Esophagus squamous epithelium (tissue), 5 donors: ENCODE data around the gene KRTCAP3. TPM values are rescaled to one million over a fixed set of nuclear protein-coding genes. Genes with fewer than 3 reads are reported as not detected.

Source experiments
- DNase-seq: peaks from one replicate; lab custom pipeline; 2025; lab: John Stamatoyannopoulos, UW
- H3K27ac ChIP-seq, 4 donors: fragments of 200-600 bp; sonication (generic); one replicate each; pipeline ENCODE4 v1.5.1; 2016 to 2019; ENCODE audit warnings: mild to moderate bottlenecking in 1 of 4
- H3K27me3 ChIP-seq, 4 donors: fragments of 200-600 bp; sonication (generic); 1 replicate in 3 of 4; 2 replicates in 1 of 4; pipeline versions ENCODE4 v1.5.1 to v1.6.0; 2017 to 2021; ENCODE audit warnings: antibody characterized with exemption in 1 of 4
- H3K36me3 ChIP-seq, 3 donors: fragments of 200-600 bp; sonication (generic); one replicate each; pipeline ENCODE4 v1.5.1; 2016 to 2019
- H3K4me1 ChIP-seq, 3 donors: fragments of 200-600 bp; sonication (generic); one replicate each; pipeline ENCODE4 v1.5.1; 2017 to 2019
- H3K4me3 ChIP-seq, 4 donors: fragments of 200-600 bp; sonication (generic); 1 replicate in 3 of 4; 2 replicates in 1 of 4; pipeline ENCODE4 v1.5.1; 2016 to 2019; ENCODE audit warnings: mild to moderate bottlenecking in 2 of 4, moderate library complexity in 1 of 4
- H3K9me3 ChIP-seq, 3 donors: fragments of 200-600 bp; sonication (generic); one replicate each; pipeline ENCODE4 v1.5.1; 2016 to 2019
- CTCF ChIP-seq, 6 experiments: fragments of 450-650 bp in 4 of 6; fragments of 200-600 bp in 2 of 6; sonication (generic) in 2 of 6; IDR thresholded peaks; one replicate each; pipeline ENCODE4 v1.5.1; 2016 to 2019; ENCODE audit warnings: antibody characterized with exemption in 6 of 6, mild to moderate bottlenecking in 4 of 6, moderate library complexity in 4 of 6
- POLR2A ChIP-seq, 4 donors: fragments of 450-650 bp; IDR thresholded peaks; one replicate each; pipeline ENCODE4 v1.6.1; 2017; ENCODE audit warnings: antibody characterized with exemption in 4 of 4, mild to moderate bottlenecking in 4 of 4, moderate library complexity in 3 of 4
- WGBS, 2 donors: methylation state at CpG; one replicate each; pipeline ENCODE4 v1.1.5; 2018; 5-methylcytosine and 5-hydroxymethylcytosine counted together
- intact Hi-C: fragments of 100-400 bp; cut with DNase I; formaldehyde crosslinking; loops from one replicate; pipeline ENCODE4 v1.15.0; 2022
- total RNA-seq, 4 donors: library from RNA; depleted of rRNA; stranded (reverse); fragments of >200 nt; gene quantifications; one replicate each; pipeline ENCODE4 v1.1.0, GENCODE V29; 2016
- donor health status: DM: yes; HTN: yes; CAD: no.

The KRTCAP3 gene
- total RNA-seq, 4 donors from 2014 or later: 9.8 to 29.3 (median 19.1) TPM

GRCh38 chr2:27471961-27472360, 29.8 kb downstream of the KRTCAP3 start:
- Histone ChIP-seq H3K27ac (no peak overlapping the region), H3K4me1 (no peaks in the 10 kb centered on the region), H3K4me3 (no peak overlapping the region), H3K27me3 (no peaks in the 10 kb centered on the region), H3K9me3 (no peaks in the 10 kb centered on the region), H3K36me3 (peaks cover 4 to 65% (median 4%) of the 10 kb centered on the region in 3 donors)
- TF ChIP-seq CTCF (IDR thresholded peaks at IDR 0.05): no peak
- TF ChIP-seq POLR2A (IDR thresholded peaks at IDR 0.05): no peak
- intact Hi-C loops: no loop called here
- DNase-seq: no peak
- 82% methylated on average over 3 to 5 of the region's 5 CpGs for WGBS, 2 donors

- no peak for TF ChIP-seq POLR2A (IDR thresholded peaks at IDR 0.05)
- TF ChIP-seq CTCF (IDR thresholded peaks at IDR 0.05): no peak
- no peaks in the 10 kb centered on the region for H3K9me3 ChIP-seq
- H3K27me3 ChIP-seq: no peaks in the 10 kb centered on the region
- intact Hi-C loops: no loop called here
- H3K27ac ChIP-seq: no peak overlapping the region
- peaks cover 5 to 45% (median 7%) of the 10 kb centered on the region in 3 donors for H3K4me1 ChIP-seq
- 51 to 78% methylated on average over 3 of the region's 3 CpGs for WGBS, 2 donors
- H3K36me3 ChIP-seq: peaks cover 0 to 54% (median 12%) of the 10 kb centered on the region in 3 donors
- no peak for DNase-seq
- no peak overlapping the region for H3K4me3 ChIP-seq
Measured at GRCh38 chr2:27485496-27485895, 43.3 kb downstream of the KRTCAP3 start.

- intact Hi-C loops: no loop called here
- TF ChIP-seq POLR2A (IDR thresholded peaks at IDR 0.05) (no peak), CTCF (IDR thresholded peaks at IDR 0.05) (peak in 1 of 6 experiments; percentile 10)
- Histone ChIP-seq H3K9me3 (no peaks in the 10 kb centered on the region), H3K27ac (peak overlapping the region; percentile 52 to 87 (median 80)), H3K36me3 (peaks cover 0 to 19% (median 6%) of the 10 kb centered on the region in 3 donors), H3K27me3 (peaks cover 0 to 5% (median 0%) of the 10 kb centered on the region in 4 donors), H3K4me3 (peak overlapping the region; percentile 37 to 76 (median 56)), H3K4me1 (peaks cover 5 to 49% (median 7%) of the 10 kb centered on the region in 3 donors)
- WGBS, 2 donors: 2 to 3% methylated on average over 8 to 11 of the region's 11 CpGs
- DNase-seq: no peak
Measured at GRCh38 chr2:27489118-27489497, 46.9 kb downstream of the KRTCAP3 start.

- Histone ChIP-seq H3K4me3 (peak within 1 kb of the TSS; percentile 37 to 76 (median 56)), H3K27me3 (peaks cover 0 to 11% (median 0%) of the 10 kb centered on the region in 4 donors), H3K4me1 (peaks cover 5 to 55% (median 7%) of the 10 kb centered on the region in 3 donors), H3K9me3 (no peaks in the 10 kb centered on the region), H3K36me3 (peaks cover 0 to 12% (median 0%) of the 10 kb centered on the region in 3 donors), H3K27ac (peak within 1 kb of the TSS; percentile 72 to 87 (median 80))
- peak; percentile 96 for DNase-seq
- TF ChIP-seq CTCF (IDR thresholded peaks at IDR 0.05) (no peak), POLR2A (IDR thresholded peaks at IDR 0.05) (peak in 1 of 4 donors; percentile 65)
- intact Hi-C loops: no loop called here
- 11 to 13% methylated on average over 24 to 33 of the region's 43 CpGs for WGBS, 2 donors
Measured at GRCh38 chr2:27489498-27490397, 47.6 kb downstream of the KRTCAP3 start, which contains the start of gene IFT172. Gene IFT172 (minus strand): TSS chr2:27489743. CDS start chr2:27489653, 90 bp downstream.

- Histone ChIP-seq H3K36me3 (no peaks in the 10 kb centered on the region), H3K27me3 (peaks cover 0 to 35% (median 0%) of the 10 kb centered on the region in 4 donors), H3K4me1 (peaks cover 8 to 60% (median 11%) of the 10 kb centered on the region in 3 donors), H3K9me3 (no peaks in the 10 kb centered on the region), H3K27ac (no peak overlapping the region), H3K4me3 (no peak overlapping the region)
- WGBS, 2 donors: 85 to 87% methylated on average over 4 of the region's 4 CpGs
- intact Hi-C loops: no loop called here
- no peak for TF ChIP-seq CTCF (IDR thresholded peaks at IDR 0.05)
- no peak for TF ChIP-seq POLR2A (IDR thresholded peaks at IDR 0.05)
- DNase-seq: no peak
Measured at GRCh38 chr2:27492557-27492956, 50.4 kb downstream of the KRTCAP3 start.
